WI38 (cell line): Measurements from ENCODE around the gene EFCAB6.

Experiments
- H3K4me3 ChIP-seq: 2 replicates; pipeline ENCODE4 v1.5.1; 2011; ENCODE audit warnings: low read depth, mild to moderate bottlenecking, control low read depth, low read length
- CTCF ChIP-seq: IDR thresholded peaks from 2 replicates; pipeline ENCODE4 v1.5.1; 2012; ENCODE audit warnings: low read depth, mild to moderate bottlenecking, control low read depth, low read length

EFCAB6 gene

GRCh38 chr22:43618517-43618916, 193.6 kb downstream of the EFCAB6 start:
- no peak for TF ChIP-seq CTCF
- no peak overlapping the region for H3K4me3 ChIP-seq

- no peak overlapping the region for H3K4me3 ChIP-seq
- no peak for TF ChIP-seq CTCF
Observed at GRCh38 chr22:43616645-43617044, 195.5 kb downstream of the EFCAB6 start.

GRCh38 chr22:43600265-43600664, 211.8 kb downstream of the EFCAB6 start:
- no peak overlapping the region for H3K4me3 ChIP-seq
- no peak for TF ChIP-seq CTCF

- no peak for TF ChIP-seq CTCF
- H3K4me3 ChIP-seq, result no peak overlapping the region
Observed at GRCh38 chr22:43592476-43592875, 219.6 kb downstream of the EFCAB6 start.

GRCh38 chr22:43591380-43591779, 220.7 kb downstream of the EFCAB6 start:
- TF ChIP-seq CTCF, result no peak
- H3K4me3 ChIP-seq, result no peak overlapping the region

GRCh38 chr22:43587574-43587973, 224.5 kb downstream of the EFCAB6 start:
- TF ChIP-seq CTCF, result no peak
- H3K4me3 ChIP-seq, result no peak overlapping the region

- H3K4me3 ChIP-seq, result no peak overlapping the region
- no peak for TF ChIP-seq CTCF
Observed at GRCh38 chr22:43583501-43583900, 228.6 kb downstream of the EFCAB6 start.

- no peak overlapping the region for H3K4me3 ChIP-seq
- TF ChIP-seq CTCF, result no peak
Observed at GRCh38 chr22:43582394-43582793, 229.7 kb downstream of the EFCAB6 start.
